ENCODE results near the gene RALGAPA1. TPM values are rescaled to one million over a fixed set of nuclear protein-coding genes. Genes with fewer than 3 reads are reported as not detected.

RALGAPA1 gene
- total and polyA plus RNA-seq, 2 of the 13 experiments (the other 11 are each of a cell fraction or from before 2014, with no cell fraction given), result 65.0 to 89.2 TPM

DNA sequence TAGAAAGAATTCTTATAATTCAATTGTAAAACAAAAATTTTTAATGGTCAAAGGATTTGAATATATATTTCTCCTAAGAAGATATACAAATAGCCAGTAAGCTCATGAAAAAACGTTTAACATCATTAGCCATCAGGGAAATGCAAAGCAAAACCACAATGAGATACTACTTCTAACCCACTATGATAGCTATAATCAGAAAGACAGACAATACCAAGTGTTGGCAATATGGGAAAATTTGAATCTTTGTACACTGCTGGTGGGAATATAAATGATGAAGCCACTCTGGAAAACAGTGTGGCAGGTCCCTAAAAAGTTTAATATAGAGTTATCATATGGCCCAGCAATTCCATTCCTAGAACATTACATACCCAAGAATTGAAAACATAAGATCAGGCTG lies 25.4 kb downstream of the RALGAPA1 start:
- CTCF ChIA-PET (ENCODE audit: low intra/inter-chr PET ratio, low total read pairs), result no interaction called here
- no peak overlapping the region for H3K4me3 ChIP-seq (replicated peaks in 1 of 3; ENCODE audit: insufficient read depth in 1 of 3, low read depth in 2 of 3, low read length in 3 of 3)
- intact Hi-C loops (cut with micrococcal nuclease; ENCODE audit: unreplicated experiment), result no loop called here
- ATAC-seq (no peak), DNase-seq (ENCODE audit: low spot score) (no peak), FAIRE-seq (no peak)
- no peak overlapping the region for H3K9ac ChIP-seq (ENCODE audit: insufficient read depth, low read depth, low read length)
- H3K27me3 ChIP-seq (ENCODE audit: control insufficient read depth in 1 of 2, insufficient read depth in 2 of 2, low read length in 2 of 2), result no peaks in the 10 kb centered on the region
- in situ Hi-C loops (cut with HindIII; ENCODE audit: extremely low pct_ligation_motif_present, low pct_unique_long_range_greater_than_20kb), result no loop called here
- POLR2A ChIA-PET, result interaction anchor here (0.8 kb wide), 1 partner anchor 43 kb away, joined by 3 read pairs; the partner anchor contains the start of gene BRMS1L
- BruUV-seq (replicated peaks), result no TSS peak
- no peaks in the 10 kb centered on the region for H3K4me1 ChIP-seq (ENCODE audit: insufficient read depth, low read length)
- H3K27ac ChIP-seq (ENCODE audit: extremely low read length, insufficient read depth, low read length), result no peak overlapping the region
- peaks cover 26% of the 10 kb centered on the region for H4K20me1 ChIP-seq (ENCODE audit: insufficient read depth, low read length)
- H2AFZ ChIP-seq (ENCODE audit: low read length), result no peak overlapping the region
- TF ChIP-seq ZNF7 (CRISPR knock-in tag; IDR thresholded peaks at IDR 0.05) (peak; percentile 93), PCBP1 (IDR thresholded peaks at IDR 0.05; ENCODE audit: borderline replicate concordance, low read depth, low read length) (no peak)
- WGBS (ENCODE audit: low lambda C conversion rate), result 55% methylated on average over 1 of the region's 1 CpG
- peaks cover 98% of the 10 kb centered on the region for H3K79me2 ChIP-seq (ENCODE audit: insufficient read depth, low read length)
- no peaks in the 10 kb centered on the region for H3K9me3 ChIP-seq (ENCODE audit: low read length)
- no peak overlapping the region for H3K4me2 ChIP-seq (ENCODE audit: low read depth, low read length)
- H3K36me3 ChIP-seq (replicated peaks in 1 of 2; ENCODE audit: control insufficient read depth in 1 of 2, insufficient read depth in 2 of 2, low read length in 2 of 2), result peaks cover 2 to 5% of the 10 kb centered on the region in 2 experiments; a peak in 2 of 5 replicates

DNA sequence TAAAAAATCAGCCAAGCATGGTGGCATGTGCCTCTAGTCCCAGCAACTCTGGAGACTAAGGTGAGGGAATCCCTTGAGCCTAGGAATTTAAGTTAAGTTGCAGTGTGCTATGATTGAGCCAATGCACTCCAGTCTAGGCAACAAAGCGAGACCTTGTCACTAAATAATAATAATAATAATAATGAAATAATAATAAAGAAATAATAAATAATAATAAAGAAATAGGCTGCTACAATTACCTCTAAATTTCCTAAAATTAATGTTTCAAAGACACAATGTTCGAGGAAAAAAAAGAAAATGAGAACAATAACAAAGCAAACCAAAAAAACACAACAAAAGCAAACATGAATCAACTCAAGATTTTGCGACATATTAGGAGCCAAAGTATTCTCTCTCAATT lies 29.7 kb downstream of the RALGAPA1 start:
- in situ Hi-C loops (cut with HindIII; ENCODE audit: extremely low pct_ligation_motif_present, low pct_unique_long_range_greater_than_20kb) (no loop called here), intact Hi-C loops (cut with micrococcal nuclease; ENCODE audit: unreplicated experiment) (no loop called here)
- DNase-seq (ENCODE audit: low spot score) (no peak), FAIRE-seq (no peak), ATAC-seq (no peak)
- Histone ChIP-seq H3K4me3 (replicated peaks in 1 of 3; ENCODE audit: insufficient read depth in 1 of 3, low read depth in 2 of 3, low read length in 3 of 3) (no peak overlapping the region), H3K9ac (ENCODE audit: insufficient read depth, low read depth, low read length) (no peak overlapping the region), H3K36me3 (replicated peaks in 1 of 2; ENCODE audit: control insufficient read depth in 1 of 2, insufficient read depth in 2 of 2, low read length in 2 of 2) (peaks cover 0 to 12% of the 10 kb centered on the region in 2 experiments; a peak in 2 of 5 replicates), H3K79me2 (ENCODE audit: insufficient read depth, low read length) (peaks cover 81% of the 10 kb centered on the region), H4K20me1 (ENCODE audit: insufficient read depth, low read length) (peaks cover 29% of the 10 kb centered on the region), H3K4me2 (ENCODE audit: low read depth, low read length) (no peak overlapping the region), H2AFZ (ENCODE audit: low read length) (no peak overlapping the region), H3K9me3 (ENCODE audit: low read length) (no peaks in the 10 kb centered on the region), H3K4me1 (ENCODE audit: insufficient read depth, low read length) (no peaks in the 10 kb centered on the region), H3K27ac (ENCODE audit: extremely low read length, insufficient read depth, low read length) (no peak overlapping the region), H3K27me3 (ENCODE audit: control insufficient read depth in 1 of 2, insufficient read depth in 2 of 2, low read length in 2 of 2) (no peaks in the 10 kb centered on the region)
- ChIA-PET CTCF (ENCODE audit: low intra/inter-chr PET ratio, low total read pairs) (no interaction called here), POLR2A (no interaction called here)
- 96% methylated on average over 3 of the region's 3 CpGs for WGBS (ENCODE audit: low lambda C conversion rate)
- TF ChIP-seq KDM6A (CRISPR knock-in tag; IDR thresholded peaks at IDR 0.05; ENCODE audit: low read depth) (no peak), ZNF3 (CRISPR knock-in tag; IDR thresholded peaks at IDR 0.05) (no peak), ZNF124 (CRISPR knock-in tag; IDR thresholded peaks at IDR 0.05) (no peak), SKI (IDR thresholded peaks at IDR 0.05; ENCODE audit: partially characterized antibody) (no peak), AKAP8 (CRISPR knock-in tag; IDR thresholded peaks at IDR 0.05) (no peak), REPIN1 (CRISPR knock-in tag; IDR thresholded peaks at IDR 0.05; ENCODE audit: borderline replicate concordance, low read depth) (no peak), ZFP36L2 (CRISPR knock-in tag; IDR thresholded peaks at IDR 0.05) (no peak), ZFP36L1 (CRISPR knock-in tag; IDR thresholded peaks at IDR 0.05) (no peak), ZNF367 (CRISPR knock-in tag; IDR thresholded peaks at IDR 0.05; ENCODE audit: borderline replicate concordance) (no peak), RORA (CRISPR knock-in tag; IDR thresholded peaks at IDR 0.05) (no peak), ZNF670 (CRISPR knock-in tag; IDR thresholded peaks at IDR 0.05; ENCODE audit: borderline replicate concordance) (no peak), ZNF230 (CRISPR knock-in tag; IDR thresholded peaks at IDR 0.05) (no peak)
- TF ChIP-seq, protein P1, sequence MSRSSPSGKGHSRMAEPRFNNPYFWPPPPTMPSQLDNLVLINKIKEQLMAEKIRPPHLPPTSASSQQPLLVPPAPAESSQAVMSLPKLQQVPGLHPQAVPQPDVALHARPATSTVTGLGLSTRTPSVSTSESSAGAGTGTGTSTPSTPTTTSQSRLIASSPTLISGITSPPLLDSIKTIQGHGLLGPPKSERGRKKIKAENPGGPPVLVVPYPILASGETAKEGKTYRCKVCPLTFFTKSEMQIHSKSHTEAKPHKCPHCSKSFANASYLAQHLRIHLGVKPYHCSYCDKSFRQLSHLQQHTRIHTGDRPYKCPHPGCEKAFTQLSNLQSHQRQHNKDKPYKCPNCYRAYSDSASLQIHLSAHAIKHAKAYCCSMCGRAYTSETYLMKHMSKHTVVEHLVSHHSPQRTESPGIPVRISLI (CRISPR knock-in tag; IDR thresholded peaks at IDR 0.05; ENCODE audit: borderline replicate concordance), result no peak
- TF ChIP-seq, protein P2, sequence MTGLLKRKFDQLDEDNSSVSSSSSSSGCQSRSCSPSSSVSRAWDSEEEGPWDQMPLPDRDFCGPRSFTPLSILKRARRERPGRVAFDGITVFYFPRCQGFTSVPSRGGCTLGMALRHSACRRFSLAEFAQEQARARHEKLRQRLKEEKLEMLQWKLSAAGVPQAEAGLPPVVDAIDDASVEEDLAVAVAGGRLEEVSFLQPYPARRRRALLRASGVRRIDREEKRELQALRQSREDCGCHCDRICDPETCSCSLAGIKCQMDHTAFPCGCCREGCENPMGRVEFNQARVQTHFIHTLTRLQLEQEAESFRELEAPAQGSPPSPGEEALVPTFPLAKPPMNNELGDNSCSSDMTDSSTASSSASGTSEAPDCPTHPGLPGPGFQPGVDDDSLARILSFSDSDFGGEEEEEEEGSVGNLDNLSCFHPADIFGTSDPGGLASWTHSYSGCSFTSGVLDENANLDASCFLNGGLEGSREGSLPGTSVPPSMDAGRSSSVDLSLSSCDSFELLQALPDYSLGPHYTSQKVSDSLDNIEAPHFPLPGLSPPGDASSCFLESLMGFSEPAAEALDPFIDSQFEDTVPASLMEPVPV (CRISPR knock-in tag; IDR thresholded peaks at IDR 0.05), result no peak
- BruUV-seq (replicated peaks), result no TSS peak
